Glomerular visceral epithelial cell (primary cell): ENCODE results near the gene CNOT10.
"Not testable (repeated sequence)": the region's sequence is repeated elsewhere in the genome, so short reads cannot be mapped to it uniquely, and the experiment has no call there.

ENCODE experiments used
- DNase-seq: peaks from one replicate; pipeline ENCODE4 v3.0.0-alpha.2; 2016; ENCODE audit errors: extremely low spot score

The CNOT10 gene

GRCh38 chr3:32684800-32685542 lies at the start of gene CNOT10:
TSS of gene CNOT10 (plus strand) at chr3:32685188. CDS start at chr3:32685461, 273 bp downstream.
- DNase-seq = peak; percentile 94

GRCh38 chr3:32640939-32641338 lies 44.0 kb upstream of the CNOT10 start:
- DNase-seq = no peak

GRCh38 chr3:32641356-32641755 lies 43.6 kb upstream of the CNOT10 start:
- DNase-seq = no peak

- no peak for DNase-seq
Measured at GRCh38 chr3:32643354-32643753, 41.6 kb upstream of the CNOT10 start.

GRCh38 chr3:32643816-32644215 lies 41.2 kb upstream of the CNOT10 start:
- no peak for DNase-seq

GRCh38 chr3:32644380-32644779 lies 40.6 kb upstream of the CNOT10 start:
- DNase-seq = no peak

GRCh38 chr3:32646761-32647160 lies 38.2 kb upstream of the CNOT10 start:
- no peak for DNase-seq

- not testable (repeated sequence) for DNase-seq
Measured at GRCh38 chr3:32652337-32653100, 32.5 kb upstream of the CNOT10 start.

- DNase-seq = no peak
Measured at GRCh38 chr3:32655167-32655566, 29.8 kb upstream of the CNOT10 start.

GRCh38 chr3:32660634-32661033 lies 24.4 kb upstream of the CNOT10 start:
- DNase-seq = no peak

GRCh38 chr3:32662647-32663046 lies 22.3 kb upstream of the CNOT10 start:
- no peak for DNase-seq

GRCh38 chr3:32664630-32665075 lies 20.3 kb upstream of the CNOT10 start:
- peak; percentile 36 for DNase-seq

GRCh38 chr3:32667072-32667582 lies 17.9 kb upstream of the CNOT10 start:
- no peak for DNase-seq

GRCh38 chr3:32669226-32669625 lies 15.8 kb upstream of the CNOT10 start:
- not testable (repeated sequence) for DNase-seq

- DNase-seq = not testable (repeated sequence)
Measured at GRCh38 chr3:32673730-32674129, 11.3 kb upstream of the CNOT10 start.

GRCh38 chr3:32675164-32675563 lies 9.8 kb upstream of the CNOT10 start:
- DNase-seq = no peak

- no peak for DNase-seq
Measured at GRCh38 chr3:32675650-32676049, 9.3 kb upstream of the CNOT10 start.

GRCh38 chr3:32681811-32682210 lies 3.2 kb upstream of the CNOT10 start:
- no peak for DNase-seq

- no peak for DNase-seq
Measured at GRCh38 chr3:32684029-32684799, 774 bp upstream of the CNOT10 start.

GRCh38 chr3:32685543-32686185 lies 676 bp downstream of the CNOT10 start:
- no peak for DNase-seq

GRCh38 chr3:32686713-32687112 lies 1.7 kb downstream of the CNOT10 start:
- no peak for DNase-seq

GRCh38 chr3:32691847-32692246 lies 6.9 kb downstream of the CNOT10 start:
- DNase-seq = no peak
